ENCODE data around the gene SELENOO. TPM values are rescaled to one million over a fixed set of nuclear protein-coding genes. Genes with fewer than 3 reads are reported as not detected.

The SELENOO gene
- total and polyA plus RNA-seq, 4 experiments from 2014 or later: 2.0 to 34.8 (median 20.2) TPM

DNA sequence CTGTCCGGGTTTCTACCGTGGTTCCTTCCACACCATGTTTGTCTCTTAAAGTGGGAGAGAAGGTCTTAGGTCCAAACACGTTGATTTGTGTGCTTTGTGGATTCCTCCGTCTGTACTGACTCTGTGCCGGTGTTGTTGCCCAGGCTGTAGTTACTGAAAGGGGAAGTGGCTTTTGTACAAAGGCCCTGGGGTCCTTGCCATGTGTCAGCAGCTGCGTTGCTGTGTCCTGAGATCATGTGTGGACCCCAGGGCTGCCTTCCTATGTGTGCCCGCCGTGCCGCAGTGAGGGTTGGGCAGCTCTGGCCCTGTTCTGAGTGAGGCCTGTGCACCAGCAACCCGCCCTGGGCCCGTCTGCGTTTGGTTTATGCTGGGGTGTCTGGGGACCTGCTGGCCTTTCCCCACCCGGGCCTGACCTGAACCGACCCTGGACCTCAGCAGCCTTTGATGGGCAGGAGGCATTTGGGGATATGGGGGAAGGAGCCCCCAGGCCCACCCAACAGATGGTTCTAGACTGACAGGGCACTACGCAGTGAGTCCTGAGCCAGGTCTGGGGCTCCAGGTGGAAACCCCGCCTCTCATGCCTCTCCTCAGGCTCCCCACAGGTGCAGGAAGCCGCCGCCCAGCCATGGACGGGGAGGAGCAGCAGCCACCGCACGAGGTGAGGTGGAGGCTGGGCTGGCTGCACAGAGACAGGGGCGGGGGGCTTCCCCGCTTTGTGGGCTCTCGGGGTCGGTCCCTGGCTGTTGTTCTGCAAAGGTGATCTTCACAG lies 8.2 kb upstream of the SELENOO start:
- Mint-ChIP-seq H3K4me1 (peaks cover 12 to 46% (median 32%) of the 10 kb centered on the region in 4 donors), H3K27ac (peak overlapping the region; percentile 96 to 100 (median 99)), H3K27me3 (no peaks in the 10 kb centered on the region), H3K36me3 (peaks cover 0 to 20% of the 10 kb centered on the region in 2 donors), H3K4me3 (peak overlapping the region; percentile 67 to 95 (median 88)), H3K9me3 (no peaks in the 10 kb centered on the region)
- Histone ChIP-seq H3K4me1 (ENCODE audit: insufficient read depth, low read length) (peaks cover 57% of the 10 kb centered on the region), H3K27ac (ENCODE audit: low read depth, low read length) (peak overlapping the region; percentile 97), H3K9me3 (ENCODE audit: control insufficient read depth in 1 of 2, low read length in 2 of 2) (no peaks in the 10 kb centered on the region), H3K27me3 (ENCODE audit: insufficient read depth, low read length) (no peaks in the 10 kb centered on the region), H3K4me3 (ENCODE audit: low read length in 2 of 2) (peak overlapping the region in 1 of 2 donors; percentile 48), H3K36me3 (ENCODE audit: insufficient read depth, low read length) (peaks cover 25% of the 10 kb centered on the region)
- peak; percentile 59 to 80 (median 68) for DNase-seq
- intact Hi-C loops (cut with micrococcal nuclease): loop anchor here (5.0 kb wide), 1 partner anchor 335 kb away; the partner anchor contains the start of gene SCO2
- POLR2A ChIA-PET (ENCODE audit: partially characterized antibody): interaction anchor here (1.6 to 4.5 kb wide), 5 partner anchors 8 to 231 kb away, joined by 6 to 73 read pairs (median 14); partner anchors contain the start of genes HDAC10, SELENOO and TUBGCP6
- CTCF ChIA-PET (ENCODE audit: partially characterized antibody): interaction anchor here (1.3 kb wide), 1 partner anchor 22 kb away, joined by 4 read pairs; no protein-coding TSS in a partner anchor

DNA sequence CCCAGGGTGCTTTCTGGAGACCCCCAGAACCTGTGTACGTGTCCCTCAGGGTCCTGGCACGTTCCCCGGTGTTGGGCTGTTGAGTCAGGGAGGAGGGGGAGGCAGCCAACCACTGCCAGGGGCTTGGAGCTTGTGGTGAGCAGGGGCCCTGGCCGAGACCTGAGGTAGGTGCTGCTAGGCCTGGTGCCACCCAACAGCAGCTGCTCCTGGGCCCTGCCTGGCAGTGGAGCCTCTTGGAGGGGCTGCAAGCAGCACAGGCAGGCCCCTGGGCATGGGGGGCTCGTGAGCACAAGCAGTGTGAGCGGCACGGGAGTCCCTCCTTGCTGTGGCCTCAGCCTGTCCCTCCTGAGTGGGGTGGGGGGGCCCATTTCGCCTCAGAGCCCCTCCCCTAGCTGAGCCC lies 7.2 kb upstream of the SELENOO start:
- Mint-ChIP-seq H3K36me3 (peaks cover 0 to 20% of the 10 kb centered on the region in 2 donors), H3K4me3 (no peak overlapping the region), H3K27me3 (no peaks in the 10 kb centered on the region), H3K27ac (peak overlapping the region in 2 of 7 donors; percentile 98), H3K4me1 (peaks cover 14 to 38% (median 31%) of the 10 kb centered on the region in 4 donors), H3K9me3 (no peaks in the 10 kb centered on the region)
- Histone ChIP-seq H3K9me3 (ENCODE audit: control insufficient read depth in 1 of 2, low read length in 2 of 2) (no peaks in the 10 kb centered on the region), H3K27ac (ENCODE audit: low read depth, low read length) (peak overlapping the region; percentile 97), H3K27me3 (ENCODE audit: insufficient read depth, low read length) (no peaks in the 10 kb centered on the region), H3K36me3 (ENCODE audit: insufficient read depth, low read length) (peaks cover 27% of the 10 kb centered on the region), H3K4me3 (ENCODE audit: low read length in 2 of 2) (no peak overlapping the region), H3K4me1 (ENCODE audit: insufficient read depth, low read length) (peaks cover 52% of the 10 kb centered on the region)
- peak in 1 of 5 donors; percentile 31 for DNase-seq
- intact Hi-C loops (cut with micrococcal nuclease): loop anchor here (5.0 kb wide), 1 partner anchor 334 kb away; the partner anchor contains the start of gene SCO2
- ChIA-PET CTCF (ENCODE audit: partially characterized antibody) (no interaction called here), POLR2A (ENCODE audit: partially characterized antibody) (interaction anchor here (0.9 kb wide), 1 partner anchor 57 kb away, joined by 4 read pairs; the partner anchor contains the start of gene HDAC10)

DNA sequence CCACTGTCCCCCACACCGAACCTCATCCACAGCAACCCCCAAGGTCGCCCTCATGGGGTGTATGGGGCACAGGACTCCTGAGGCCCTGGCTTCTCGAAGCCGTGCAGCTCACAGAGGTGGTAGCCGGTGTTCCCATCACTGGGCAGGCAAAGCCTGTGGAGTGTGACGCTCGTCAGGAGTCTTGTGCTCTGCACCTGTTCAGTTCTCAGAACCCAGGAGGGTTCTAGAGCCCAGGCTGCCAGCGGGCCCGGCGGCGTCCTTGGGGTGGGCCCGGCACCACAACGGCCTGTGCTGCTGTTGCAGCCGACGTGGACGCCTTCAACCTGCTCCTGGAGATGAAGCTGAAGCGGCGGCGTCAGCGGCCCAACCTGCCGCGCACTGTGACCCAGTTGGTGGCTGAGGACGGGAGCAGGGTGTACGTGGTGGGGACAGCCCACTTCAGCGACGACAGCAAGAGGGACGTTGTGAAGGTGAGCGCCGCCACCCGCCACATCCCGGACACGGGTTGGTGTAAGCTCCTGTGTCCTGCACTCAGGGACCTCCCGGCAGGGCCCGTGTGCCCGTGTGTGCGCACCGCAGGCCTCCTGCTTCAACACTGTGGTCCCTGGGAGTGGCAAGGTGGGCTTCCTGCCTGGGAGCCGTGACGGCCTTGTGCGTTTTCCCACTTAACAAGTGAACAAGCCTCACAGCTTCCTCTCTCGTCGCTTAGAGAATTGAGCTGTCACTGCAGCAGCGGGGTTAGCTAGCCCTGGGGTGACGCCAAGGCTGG lies 6.6 kb upstream of the SELENOO start:
- no peaks in the 10 kb centered on the region for H3K27me3 ChIP-seq (ENCODE audit: insufficient read depth, low read length)
- ChIA-PET POLR2A (ENCODE audit: partially characterized antibody) (interaction anchor here (0.6 to 1.3 kb wide), 3 partner anchors 7 to 109 kb away, joined by 3 to 4 read pairs (median 3); partner anchors contain the start of gene HDAC10), CTCF (ENCODE audit: partially characterized antibody) (interaction anchor here (0.7 kb wide), 1 partner anchor 48 kb away, joined by 3 read pairs; no protein-coding TSS in a partner anchor)
- no peak overlapping the region for H3K4me3 ChIP-seq (ENCODE audit: low read length in 2 of 2)
- H3K4me3 Mint-ChIP-seq: no peak overlapping the region
- peaks cover 0 to 20% of the 10 kb centered on the region in 2 donors for H3K36me3 Mint-ChIP-seq
- no peaks in the 10 kb centered on the region for H3K9me3 ChIP-seq (ENCODE audit: control insufficient read depth in 1 of 2, low read length in 2 of 2)
- no peaks in the 10 kb centered on the region for H3K9me3 Mint-ChIP-seq
- peak in 1 of 5 donors; percentile 37 for DNase-seq
- no peaks in the 10 kb centered on the region for H3K27me3 Mint-ChIP-seq
- intact Hi-C loops (cut with micrococcal nuclease): loop anchor here (5.0 kb wide), 1 partner anchor 333 kb away; the partner anchor contains the start of gene SCO2
- peak overlapping the region in 3 of 7 donors; percentile 4 to 60 (median 15) for H3K27ac Mint-ChIP-seq
- H3K27ac ChIP-seq (ENCODE audit: low read depth, low read length): no peak overlapping the region
- H3K36me3 ChIP-seq (ENCODE audit: insufficient read depth, low read length): peaks cover 27% of the 10 kb centered on the region
- H3K4me1 Mint-ChIP-seq: peaks cover 14 to 36% (median 28%) of the 10 kb centered on the region in 4 donors
- peaks cover 46% of the 10 kb centered on the region for H3K4me1 ChIP-seq (ENCODE audit: insufficient read depth, low read length)

DNA sequence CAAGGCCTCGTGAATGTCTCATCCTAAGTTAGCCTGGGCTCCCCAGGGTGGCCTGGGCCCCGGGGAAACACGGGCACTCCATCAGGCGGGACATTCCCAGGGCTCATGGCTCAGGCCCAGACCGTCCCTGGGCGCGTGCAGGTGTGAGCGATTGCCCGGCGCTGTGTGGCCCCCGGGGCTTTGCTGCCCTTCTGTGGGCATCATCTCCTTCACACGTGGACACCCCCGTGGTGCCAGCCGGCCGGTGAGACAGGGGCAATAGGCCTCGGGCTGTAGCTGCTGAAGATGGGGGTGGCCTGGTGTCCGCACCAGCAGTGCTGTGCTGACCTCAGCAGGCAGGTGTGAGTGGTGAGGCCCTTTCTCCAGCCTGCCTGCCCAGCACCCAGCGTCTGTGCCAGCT lies 4.6 kb upstream of the SELENOO start:
- peaks cover 35% of the 10 kb centered on the region for H3K4me1 ChIP-seq (ENCODE audit: insufficient read depth, low read length)
- peaks cover 9 to 24% (median 20%) of the 10 kb centered on the region in 4 donors for H3K4me1 Mint-ChIP-seq
- ChIA-PET CTCF (ENCODE audit: partially characterized antibody) (interaction anchor here (1.1 kb wide), 1 partner anchor 10 kb away, joined by 3 read pairs; no protein-coding TSS in a partner anchor), POLR2A (ENCODE audit: partially characterized antibody) (interaction anchor here (0.6 to 1.4 kb wide), 2 partner anchors 9 to 15 kb away, joined by 3 to 5 read pairs; no protein-coding TSS in a partner anchor)
- H3K27me3 ChIP-seq (ENCODE audit: insufficient read depth, low read length): no peaks in the 10 kb centered on the region
- peak in 1 of 5 donors; percentile 15 for DNase-seq
- no peak overlapping the region for H3K4me3 ChIP-seq (ENCODE audit: low read length in 2 of 2)
- H3K9me3 ChIP-seq (ENCODE audit: control insufficient read depth in 1 of 2, low read length in 2 of 2): no peaks in the 10 kb centered on the region
- H3K4me3 Mint-ChIP-seq: no peak overlapping the region
- H3K27ac Mint-ChIP-seq: peak overlapping the region in 2 of 7 donors; percentile 29 to 60
- H3K36me3 Mint-ChIP-seq: peaks cover 0 to 17% of the 10 kb centered on the region in 2 donors
- H3K27ac ChIP-seq (ENCODE audit: low read depth, low read length): no peak overlapping the region
- H3K27me3 Mint-ChIP-seq: no peaks in the 10 kb centered on the region
- peaks cover 27% of the 10 kb centered on the region for H3K36me3 ChIP-seq (ENCODE audit: insufficient read depth, low read length)
- no peaks in the 10 kb centered on the region for H3K9me3 Mint-ChIP-seq
- intact Hi-C loops (cut with micrococcal nuclease): no loop called here

DNA sequence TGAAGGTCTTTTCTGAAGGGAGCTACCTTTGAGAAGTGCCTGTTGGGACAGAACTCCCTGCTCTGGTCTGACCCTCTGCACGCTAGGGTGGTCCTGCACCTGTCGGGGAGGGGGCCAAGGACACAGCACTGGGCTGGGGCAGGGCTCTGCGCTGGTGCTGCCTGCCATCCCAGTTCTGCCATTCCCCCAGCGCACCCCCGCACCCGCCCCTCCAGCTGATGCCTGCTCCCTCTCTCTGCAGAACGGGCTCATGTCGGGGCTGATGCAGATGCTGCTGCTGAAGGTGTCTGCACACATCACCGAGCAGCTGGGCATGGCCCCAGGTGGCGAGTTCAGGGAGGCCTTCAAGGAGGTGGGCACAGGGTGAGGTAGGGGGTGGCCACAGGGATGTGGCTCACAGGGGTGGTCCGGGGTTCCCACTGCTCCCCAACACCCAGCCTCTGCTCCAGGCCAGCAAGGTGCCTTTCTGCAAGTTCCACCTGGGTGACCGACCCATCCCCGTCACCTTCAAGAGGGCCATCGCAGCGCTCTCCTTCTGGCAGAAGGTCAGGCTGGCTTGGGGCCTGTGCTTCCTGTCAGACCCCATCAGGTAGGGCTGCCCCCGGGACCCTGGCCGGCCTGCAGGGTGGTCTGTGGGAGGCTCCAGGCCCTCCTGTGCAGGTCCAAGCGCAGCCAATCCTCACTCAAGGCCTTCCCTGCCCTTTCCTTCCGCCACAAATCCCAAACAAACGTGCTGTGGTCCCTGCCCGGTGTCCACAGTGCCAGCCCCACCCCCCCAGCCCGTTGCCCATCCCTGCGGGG lies 3.6 kb upstream of the SELENOO start:
- Histone ChIP-seq H3K9me3 (ENCODE audit: control insufficient read depth in 1 of 2, low read length in 2 of 2) (no peaks in the 10 kb centered on the region), H3K4me3 (ENCODE audit: low read length in 2 of 2) (no peak overlapping the region), H3K36me3 (ENCODE audit: insufficient read depth, low read length) (peaks cover 27% of the 10 kb centered on the region), H3K27me3 (ENCODE audit: insufficient read depth, low read length) (no peaks in the 10 kb centered on the region), H3K4me1 (ENCODE audit: insufficient read depth, low read length) (peaks cover 35% of the 10 kb centered on the region), H3K27ac (ENCODE audit: low read depth, low read length) (no peak overlapping the region)
- intact Hi-C loops (cut with micrococcal nuclease): no loop called here
- POLR2A ChIA-PET (ENCODE audit: partially characterized antibody): interaction anchor here (1.0 to 1.4 kb wide), 2 partner anchors 9 to 10 kb away, joined by 3 to 5 read pairs; no protein-coding TSS in a partner anchor
- H3K4me1 Mint-ChIP-seq: peaks cover 7 to 21% (median 17%) of the 10 kb centered on the region in 4 donors
- H3K4me3 Mint-ChIP-seq: no peak overlapping the region
- H3K27me3 Mint-ChIP-seq: no peaks in the 10 kb centered on the region
- peak in 1 of 5 donors; percentile 41 for DNase-seq
- H3K9me3 Mint-ChIP-seq: no peaks in the 10 kb centered on the region
- H3K27ac Mint-ChIP-seq: peak overlapping the region in 1 of 7 donors; percentile 46
- CTCF ChIA-PET (ENCODE audit: partially characterized antibody): interaction anchor here (1.1 kb wide), 1 partner anchor 11 kb away, joined by 3 read pairs; no protein-coding TSS in a partner anchor
- peaks cover 0 to 14% of the 10 kb centered on the region in 2 donors for H3K36me3 Mint-ChIP-seq

DNA sequence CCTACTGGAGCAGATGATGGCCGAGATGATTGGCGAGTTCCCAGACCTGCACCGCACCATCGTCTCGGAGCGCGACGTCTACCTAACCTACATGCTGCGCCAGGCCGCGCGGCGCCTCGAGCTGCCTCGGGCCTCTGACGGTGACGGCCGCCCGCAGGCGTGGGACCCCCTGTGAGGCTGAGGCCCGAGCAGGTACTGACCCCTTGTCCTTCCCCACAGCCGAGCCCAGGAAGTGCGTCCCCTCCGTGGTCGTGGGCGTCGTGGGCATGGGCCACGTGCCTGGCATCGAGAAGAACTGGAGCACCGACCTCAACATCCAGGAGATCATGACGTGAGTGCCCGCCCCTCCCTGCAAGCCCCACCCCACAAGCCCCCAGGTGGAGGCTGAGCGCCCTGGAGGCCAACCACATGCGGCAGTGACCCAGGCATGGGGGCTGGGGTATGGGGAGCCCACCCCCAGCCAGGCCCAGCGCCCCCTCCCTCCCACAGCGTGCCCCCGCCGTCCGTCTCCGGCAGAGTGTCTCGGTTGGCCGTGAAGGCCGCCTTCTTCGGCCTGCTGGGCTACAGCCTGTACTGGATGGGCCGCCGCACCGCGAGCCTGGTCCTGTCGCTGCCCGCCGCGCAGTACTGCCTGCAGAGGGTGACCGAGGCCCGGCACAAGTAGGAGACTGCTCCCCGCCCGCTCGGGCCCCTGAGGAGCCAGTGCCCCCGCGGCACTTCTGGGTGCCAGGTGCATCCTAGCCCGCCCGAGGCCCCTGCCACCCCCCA lies 2.8 kb upstream of the SELENOO start:
- H3K27ac ChIP-seq (ENCODE audit: low read depth, low read length): no peak overlapping the region
- peaks cover 27% of the 10 kb centered on the region for H3K36me3 ChIP-seq (ENCODE audit: insufficient read depth, low read length)
- ChIA-PET CTCF (ENCODE audit: partially characterized antibody) (no interaction called here), POLR2A (ENCODE audit: partially characterized antibody) (interaction anchor here (6.0 kb wide), 1 partner anchor 7 kb away, joined by 73 read pairs; no protein-coding TSS in a partner anchor)
- Mint-ChIP-seq H3K4me3 (peak overlapping the region in 1 of 8 donors; percentile 54), H3K27ac (peak overlapping the region in 2 of 7 donors; percentile 24 to 46), H3K36me3 (peaks cover 0 to 11% of the 10 kb centered on the region in 2 donors), H3K27me3 (no peaks in the 10 kb centered on the region), H3K4me1 (peaks cover 7 to 18% (median 11%) of the 10 kb centered on the region in 4 donors), H3K9me3 (no peaks in the 10 kb centered on the region)
- DNase-seq: peak in 1 of 5 donors; percentile 37
- H3K9me3 ChIP-seq (ENCODE audit: control insufficient read depth in 1 of 2, low read length in 2 of 2): no peaks in the 10 kb centered on the region
- intact Hi-C loops (cut with micrococcal nuclease): no loop called here
- no peak overlapping the region for H3K4me3 ChIP-seq (ENCODE audit: low read length in 2 of 2)
- H3K4me1 ChIP-seq (ENCODE audit: insufficient read depth, low read length): peaks cover 33% of the 10 kb centered on the region
- H3K27me3 ChIP-seq (ENCODE audit: insufficient read depth, low read length): no peaks in the 10 kb centered on the region

Measured in CD4-positive, alpha-beta memory T cell (primary cell).